ENCODE measurements around the gene ASIP. TPM values are rescaled to one million over a fixed set of nuclear protein-coding genes. Genes with fewer than 3 reads are reported as not detected.
A peak's percentile ranks its signal among the peaks of the same experiment; 100 is the strongest.

ASIP gene
- total and polyA plus RNA-seq, 2 of the 13 experiments (the other 11 are each of a cell fraction or from before 2014, with no cell fraction given), result not detected

DNA sequence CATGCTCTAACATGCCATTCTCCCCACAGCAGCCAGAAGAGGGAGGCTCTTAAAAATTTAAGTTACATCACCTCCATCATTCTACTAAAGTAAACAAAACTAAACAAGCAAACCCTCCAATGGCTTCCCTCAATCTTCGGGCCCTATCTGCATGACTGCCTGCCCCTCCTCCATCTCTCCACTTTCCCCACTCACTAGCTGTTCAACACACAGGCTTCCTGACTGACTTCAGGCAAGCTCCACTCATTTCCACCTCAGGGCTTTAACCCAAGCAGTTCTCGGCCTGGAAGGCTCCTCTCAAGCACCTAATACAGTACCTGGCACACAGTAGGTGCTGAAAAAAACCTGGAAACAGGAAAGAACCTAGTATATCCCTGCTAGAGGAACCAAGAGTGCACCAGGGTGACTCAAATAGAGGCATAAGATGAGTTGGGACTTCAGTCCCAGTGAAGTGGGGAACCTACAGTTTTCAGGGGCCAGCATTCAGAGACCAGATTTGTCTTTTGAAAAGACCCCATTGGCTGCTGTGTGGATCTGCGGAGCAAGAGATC lies 59.1 kb downstream of the ASIP start (continued):
- TF ChIP-seq BRF2 (CRISPR knock-in tag; IDR thresholded peaks at IDR 0.05) (no peak), SP2 (CRISPR knock-in tag; IDR thresholded peaks at IDR 0.05) (no peak), HOXA7 (CRISPR knock-in tag; IDR thresholded peaks at IDR 0.05) (no peak), E2F2 (CRISPR knock-in tag; IDR thresholded peaks at IDR 0.05; ENCODE audit: borderline replicate concordance) (no peak), MLLT10 (CRISPR knock-in tag; IDR thresholded peaks at IDR 0.05) (no peak), ZBTB1 (CRISPR knock-in tag; IDR thresholded peaks at IDR 0.05; ENCODE audit: borderline replicate concordance) (no peak), ZBTB25 (CRISPR knock-in tag; IDR thresholded peaks at IDR 0.05) (peak; percentile 15; the same call in 1 of the 2 replicates), KAT8 (CRISPR knock-in tag; IDR thresholded peaks at IDR 0.05) (no peak), MAX (IDR thresholded peaks at IDR 0.05) (no peak), HES4 (CRISPR knock-in tag; IDR thresholded peaks at IDR 0.05; ENCODE audit: borderline replicate concordance) (no peak; the same call in 1 of the 2 replicates), CREB1 (IDR thresholded peaks at IDR 0.05) (no peak), CREB1 (CRISPR knock-in tag; IDR thresholded peaks at IDR 0.05) (no peak), SP5 (CRISPR knock-in tag; IDR thresholded peaks at IDR 0.05; ENCODE audit: borderline replicate concordance, low read depth) (no peak; the same call in 1 of the 2 replicates), ZC3H4 (CRISPR knock-in tag; IDR thresholded peaks at IDR 0.05; ENCODE audit: borderline replicate concordance) (no peak), ZFYVE20 (CRISPR knock-in tag; IDR thresholded peaks at IDR 0.05; ENCODE audit: borderline replicate concordance, low read depth) (no peak), KMT2A (CRISPR knock-in tag; IDR thresholded peaks at IDR 0.05) (no peak), THRA (CRISPR knock-in tag; IDR thresholded peaks at IDR 0.05; ENCODE audit: borderline replicate concordance) (no peak)
- TF ChIP-seq, protein P1, sequence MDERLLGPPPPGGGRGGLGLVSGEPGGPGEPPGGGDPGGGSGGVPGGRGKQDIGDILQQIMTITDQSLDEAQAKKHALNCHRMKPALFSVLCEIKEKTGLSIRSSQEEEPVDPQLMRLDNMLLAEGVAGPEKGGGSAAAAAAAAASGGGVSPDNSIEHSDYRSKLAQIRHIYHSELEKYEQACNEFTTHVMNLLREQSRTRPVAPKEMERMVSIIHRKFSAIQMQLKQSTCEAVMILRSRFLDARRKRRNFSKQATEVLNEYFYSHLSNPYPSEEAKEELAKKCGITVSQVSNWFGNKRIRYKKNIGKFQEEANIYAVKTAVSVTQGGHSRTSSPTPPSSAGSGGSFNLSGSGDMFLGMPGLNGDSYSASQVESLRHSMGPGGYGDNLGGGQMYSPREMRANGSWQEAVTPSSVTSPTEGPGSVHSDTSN (CRISPR knock-in tag; IDR thresholded peaks at IDR 0.05), result no peak
- TF ChIP-seq, protein P2, sequence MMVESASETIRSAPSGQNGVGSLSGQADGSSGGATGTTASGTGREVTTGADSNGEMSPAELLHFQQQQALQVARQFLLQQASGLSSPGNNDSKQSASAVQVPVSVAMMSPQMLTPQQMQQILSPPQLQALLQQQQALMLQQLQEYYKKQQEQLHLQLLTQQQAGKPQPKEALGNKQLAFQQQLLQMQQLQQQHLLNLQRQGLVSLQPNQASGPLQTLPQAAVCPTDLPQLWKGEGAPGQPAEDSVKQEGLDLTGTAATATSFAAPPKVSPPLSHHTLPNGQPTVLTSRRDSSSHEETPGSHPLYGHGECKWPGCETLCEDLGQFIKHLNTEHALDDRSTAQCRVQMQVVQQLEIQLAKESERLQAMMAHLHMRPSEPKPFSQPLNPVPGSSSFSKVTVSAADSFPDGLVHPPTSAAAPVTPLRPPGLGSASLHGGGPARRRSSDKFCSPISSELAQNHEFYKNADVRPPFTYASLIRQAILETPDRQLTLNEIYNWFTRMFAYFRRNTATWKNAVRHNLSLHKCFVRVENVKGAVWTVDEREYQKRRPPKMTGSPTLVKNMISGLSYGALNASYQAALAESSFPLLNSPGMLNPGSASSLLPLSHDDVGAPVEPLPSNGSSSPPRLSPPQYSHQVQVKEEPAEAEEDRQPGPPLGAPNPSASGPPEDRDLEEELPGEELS (CRISPR knock-in tag; IDR thresholded peaks at IDR 0.05), result no peak
- TF ChIP-seq, protein P3, sequence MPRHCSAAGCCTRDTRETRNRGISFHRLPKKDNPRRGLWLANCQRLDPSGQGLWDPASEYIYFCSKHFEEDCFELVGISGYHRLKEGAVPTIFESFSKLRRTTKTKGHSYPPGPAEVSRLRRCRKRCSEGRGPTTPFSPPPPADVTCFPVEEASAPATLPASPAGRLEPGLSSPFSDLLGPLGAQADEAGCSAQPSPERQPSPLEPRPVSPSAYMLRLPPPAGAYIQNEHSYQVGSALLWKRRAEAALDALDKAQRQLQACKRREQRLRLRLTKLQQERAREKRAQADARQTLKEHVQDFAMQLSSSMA (CRISPR knock-in tag; IDR thresholded peaks at IDR 0.05), result no peak

All from HepG2 (cell line).